Measurements from ENCODE around the gene PAK4. TPM values are rescaled to one million over a fixed set of nuclear protein-coding genes. Genes with fewer than 3 reads are reported as not detected.
A peak's percentile ranks its signal among the peaks of the same experiment; 100 is the strongest.

Gene PAK4
- total and polyA plus RNA-seq, 10 of the 15 experiments (the other 5 are each of a cell fraction or from before 2014, with no cell fraction given): 0.08 to 19.3 (median 5.9) TPM

DNA sequence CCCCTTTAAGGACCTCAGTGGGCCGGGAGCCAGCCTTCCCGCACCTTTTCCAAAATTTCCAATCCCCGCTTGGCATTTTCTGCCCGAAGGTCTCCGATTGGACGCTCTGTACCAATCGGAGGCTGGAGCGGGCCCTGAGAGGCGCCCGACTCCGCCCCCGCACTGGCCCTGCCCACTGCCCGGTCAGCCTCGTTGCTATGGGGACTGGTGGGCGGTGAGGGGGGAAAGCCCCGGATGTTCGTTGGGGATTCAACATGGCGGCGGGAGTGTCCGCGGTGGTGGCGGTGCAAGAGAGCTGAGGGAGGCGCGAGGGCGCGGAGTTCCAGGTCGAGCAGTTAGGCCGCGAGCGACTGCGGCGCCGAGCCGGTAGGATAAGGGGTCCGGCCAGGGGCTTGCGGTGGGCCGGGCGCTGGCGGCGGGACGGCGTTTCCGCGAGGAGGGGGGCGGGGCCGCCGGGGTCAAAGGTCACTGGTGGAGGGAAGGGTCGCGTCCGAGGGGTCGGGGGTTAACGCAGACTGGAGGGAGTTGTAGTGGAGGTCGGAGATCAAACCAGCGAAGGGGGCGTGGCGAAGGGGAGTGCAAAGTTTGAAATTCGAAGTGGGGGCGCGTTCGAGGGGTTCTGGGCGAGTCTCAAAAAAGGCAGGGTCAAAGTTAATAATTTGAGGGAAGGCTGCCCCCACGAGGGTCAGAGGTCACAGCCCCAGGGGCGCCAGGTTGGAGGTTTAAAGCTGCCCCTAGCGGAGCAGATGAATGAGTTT, at the start of gene PAK4 (continued):
- TF ChIP-seq, protein P1, sequence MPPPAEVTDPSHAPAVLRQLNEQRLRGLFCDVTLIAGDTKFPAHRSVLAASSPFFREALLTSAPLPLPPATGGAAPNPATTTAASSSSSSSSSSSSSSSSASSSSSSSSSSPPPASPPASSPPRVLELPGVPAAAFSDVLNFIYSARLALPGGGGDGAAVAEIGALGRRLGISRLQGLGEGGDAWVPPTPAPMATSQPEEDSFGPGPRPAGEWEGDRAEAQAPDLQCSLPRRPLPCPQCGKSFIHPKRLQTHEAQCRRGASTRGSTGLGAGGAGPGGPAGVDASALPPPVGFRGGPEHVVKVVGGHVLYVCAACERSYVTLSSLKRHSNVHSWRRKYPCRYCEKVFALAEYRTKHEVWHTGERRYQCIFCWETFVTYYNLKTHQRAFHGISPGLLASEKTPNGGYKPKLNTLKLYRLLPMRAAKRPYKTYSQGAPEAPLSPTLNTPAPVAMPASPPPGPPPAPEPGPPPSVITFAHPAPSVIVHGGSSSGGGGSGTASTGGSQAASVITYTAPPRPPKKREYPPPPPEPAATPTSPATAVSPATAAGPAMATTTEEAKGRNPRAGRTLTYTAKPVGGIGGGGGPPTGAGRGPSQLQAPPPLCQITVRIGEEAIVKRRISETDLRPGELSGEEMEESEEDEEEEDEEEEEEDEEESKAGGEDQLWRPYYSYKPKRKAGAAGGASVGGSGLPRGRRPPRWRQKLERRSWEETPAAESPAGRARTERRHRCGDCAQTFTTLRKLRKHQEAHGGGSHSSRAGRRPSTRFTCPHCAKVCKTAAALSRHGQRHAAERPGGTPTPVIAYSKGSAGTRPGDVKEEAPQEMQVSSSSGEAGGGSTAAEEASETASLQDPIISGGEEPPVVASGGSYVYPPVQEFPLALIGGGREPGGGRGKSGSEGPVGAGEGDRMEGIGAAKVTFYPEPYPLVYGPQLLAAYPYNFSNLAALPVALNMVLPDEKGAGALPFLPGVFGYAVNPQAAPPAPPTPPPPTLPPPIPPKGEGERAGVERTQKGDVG (CRISPR knock-in tag; IDR thresholded peaks at IDR 0.05): no peak
- TF ChIP-seq POLR2AphosphoS2 (IDR thresholded peaks at IDR 0.05; ENCODE audit: low read depth, low read length): 0 out of 2 replicates have a peak, but pooled peaks have one; percentile 27
- TF ChIP-seq RELB (IDR thresholded peaks at IDR 0.05; ENCODE audit: low read depth): peak; percentile 92
- peak; percentile 99 for TF ChIP-seq BMI1 (IDR thresholded peaks at IDR 0.05; ENCODE audit: borderline replicate concordance)
- TF ChIP-seq BCL11A (IDR thresholded peaks at IDR 0.05; ENCODE audit: low read depth, low read length): no peak
- TF ChIP-seq MXI1 (IDR thresholded peaks at IDR 0.05; ENCODE audit: low read depth, low read length): peak; percentile 87
- TF ChIP-seq EGR1 (IDR thresholded peaks at IDR 0.05; ENCODE audit: borderline replicate concordance in 1 of 2, low read depth in 2 of 2, low read length in 2 of 2): peak; percentile 65 to 99
- no peak for TF ChIP-seq KDM1A (IDR thresholded peaks at IDR 0.05; ENCODE audit: borderline replicate concordance)
- TF ChIP-seq BHLHE40 (IDR thresholded peaks at IDR 0.05; ENCODE audit: borderline replicate concordance in 1 of 2, low read depth in 2 of 2, low read length in 1 of 2): peak in 1 of 2 experiments; percentile 34; a peak in 1 of 4 replicates
- TF ChIP-seq FOXK2 (IDR thresholded peaks at IDR 0.05): no peak; the same call in 1 of the 2 replicates
- TF ChIP-seq FOS (IDR thresholded peaks at IDR 0.05; ENCODE audit: borderline replicate concordance, extremely low read depth, insufficient read length): peak; percentile 61
- no peak for TF ChIP-seq CHD4 (IDR thresholded peaks at IDR 0.05)
- peak; percentile 79 for TF ChIP-seq MTA2 (IDR thresholded peaks at IDR 0.05; ENCODE audit: low read depth)
- peak; percentile 71 for TF ChIP-seq KLF5 (IDR thresholded peaks at IDR 0.05; ENCODE audit: partially characterized antibody)
- TF ChIP-seq IKZF1 (conservative IDR thresholded peaks at IDR 0.05): peak; percentile 96
- TF ChIP-seq CBFB (IDR thresholded peaks at IDR 0.05; ENCODE audit: low read depth): peak; percentile 61; the same call in 1 of the 2 replicates
- TF ChIP-seq NFYB (IDR thresholded peaks at IDR 0.05; ENCODE audit: insufficient read depth, low read depth, low read length): peak; percentile 97
- TF ChIP-seq RFX5 (IDR thresholded peaks at IDR 0.05; ENCODE audit: low read depth, low read length): peak; percentile 81
- TF ChIP-seq POLR2AphosphoS5 (IDR thresholded peaks at IDR 0.05; ENCODE audit: low read length): peak; percentile 80
- TF ChIP-seq E2F4 (IDR thresholded peaks at IDR 0.05; ENCODE audit: low read depth, low read length): peak; percentile 42; the same call in 1 of the 2 replicates
- no peak for TF ChIP-seq ATF2 (IDR thresholded peaks at IDR 0.05; ENCODE audit: low read length)
